Measurements from ENCODE around the gene PIM3. TPM values are rescaled to one million over a fixed set of nuclear protein-coding genes. Genes with fewer than 3 reads are reported as not detected.

Gene PIM3
- total RNA-seq, 1 experiment from 2014 or later: 67.0 TPM

GRCh38 chr22:50007057-50007511 lies 46.5 kb downstream of the PIM3 start:
- Histone ChIP-seq H3K4me3 (no peak overlapping the region), H4K20me1 (ENCODE audit: insufficient read depth) (0 out of 2 replicates have a peak, but pooled peaks cover 6% of the 10 kb centered on the region), H3K79me2 (ENCODE audit: low read depth) (no peaks in the 10 kb centered on the region), H3K27ac (no peak overlapping the region), H3K9me3 (ENCODE audit: insufficient read depth, low read depth) (no peaks in the 10 kb centered on the region), H3K4me2 (no peak overlapping the region), H3K9me2 (ENCODE audit: insufficient read depth) (no peaks in the 10 kb centered on the region), H3F3A (ENCODE audit: insufficient read depth, low read depth) (peaks cover 17% of the 10 kb centered on the region), H3K4me1 (replicated peaks; ENCODE audit: insufficient read depth) (peaks cover 15% of the 10 kb centered on the region; the same call in 1 of the 2 replicates), H3K36me3 (ENCODE audit: low read depth) (no peaks in the 10 kb centered on the region), H3K27me3 (ENCODE audit: insufficient read depth, low read depth) (peaks cover 12% of the 10 kb centered on the region), H2AFZ (no peak overlapping the region)
- CTCF ChIA-PET: no interaction called here
- no TSS peak for BruUV-seq (replicated peaks)
- TF ChIP-seq EZH2 (IDR thresholded peaks at IDR 0.05; ENCODE audit: low read depth) (no peak), CTCF (conservative IDR thresholded peaks at IDR 0.05) (no peak)
- intact Hi-C loops (cut with micrococcal nuclease; ENCODE audit: unreplicated experiment): no loop called here
- POLR2A ChIA-PET (ENCODE audit: unreplicated experiment): no interaction called here
- DNase-seq: no peak

- Histone ChIP-seq H2AFZ (no peak overlapping the region), H3K36me3 (ENCODE audit: low read depth) (no peaks in the 10 kb centered on the region), H3K27ac (no peak overlapping the region), H3K9me3 (ENCODE audit: insufficient read depth, low read depth) (no peaks in the 10 kb centered on the region), H3K27me3 (ENCODE audit: insufficient read depth, low read depth) (peaks cover 23% of the 10 kb centered on the region), H3K79me2 (ENCODE audit: low read depth) (no peaks in the 10 kb centered on the region), H3K4me1 (replicated peaks; ENCODE audit: insufficient read depth) (peaks cover 18% of the 10 kb centered on the region; the same call in 1 of the 2 replicates), H3K4me3 (no peak overlapping the region), H3K4me2 (0 out of 2 replicates have a peak overlapping the region, but pooled peaks have one; percentile 16), H4K20me1 (ENCODE audit: insufficient read depth) (0 out of 2 replicates have a peak, but pooled peaks cover 6% of the 10 kb centered on the region), H3K9me2 (ENCODE audit: insufficient read depth) (no peaks in the 10 kb centered on the region), H3F3A (ENCODE audit: insufficient read depth, low read depth) (peaks cover 17% of the 10 kb centered on the region)
- no peak for TF ChIP-seq CTCF (conservative IDR thresholded peaks at IDR 0.05)
- no peak for TF ChIP-seq EZH2 (IDR thresholded peaks at IDR 0.05; ENCODE audit: low read depth)
- POLR2A ChIA-PET (ENCODE audit: unreplicated experiment): no interaction called here
- CTCF ChIA-PET: interaction anchor here (0.6 kb wide), 1 partner anchor 15 kb away, joined by 3 read pairs; no protein-coding TSS in a partner anchor
- BruUV-seq (replicated peaks): no TSS peak
- DNase-seq: peak in 1 of 2 experiments; percentile 67
- intact Hi-C loops (cut with micrococcal nuclease; ENCODE audit: unreplicated experiment): no loop called here
Observed at GRCh38 chr22:50008151-50009040, 47.8 kb downstream of the PIM3 start.

GRCh38 chr22:50009251-50009650 lies 48.7 kb downstream of the PIM3 start:
- Histone ChIP-seq H4K20me1 (ENCODE audit: insufficient read depth) (0 out of 2 replicates have a peak, but pooled peaks cover 6% of the 10 kb centered on the region), H3K36me3 (ENCODE audit: low read depth) (no peaks in the 10 kb centered on the region), H3K9me2 (ENCODE audit: insufficient read depth) (no peaks in the 10 kb centered on the region), H3K27ac (no peak overlapping the region), H2AFZ (no peak overlapping the region), H3K4me1 (replicated peaks; ENCODE audit: insufficient read depth) (peaks cover 18% of the 10 kb centered on the region; the same call in 1 of the 2 replicates), H3K4me2 (no peak overlapping the region), H3K4me3 (no peak overlapping the region), H3K79me2 (ENCODE audit: low read depth) (no peaks in the 10 kb centered on the region), H3K27me3 (ENCODE audit: insufficient read depth, low read depth) (peaks cover 23% of the 10 kb centered on the region), H3F3A (ENCODE audit: insufficient read depth, low read depth) (peaks cover 17% of the 10 kb centered on the region), H3K9me3 (ENCODE audit: insufficient read depth, low read depth) (no peaks in the 10 kb centered on the region)
- no peak for DNase-seq
- no TSS peak for BruUV-seq (replicated peaks)
- no peak for TF ChIP-seq EZH2 (IDR thresholded peaks at IDR 0.05; ENCODE audit: low read depth)
- no peak for TF ChIP-seq CTCF (conservative IDR thresholded peaks at IDR 0.05)
- ChIA-PET POLR2A (ENCODE audit: unreplicated experiment) (no interaction called here), CTCF (no interaction called here)
- intact Hi-C loops (cut with micrococcal nuclease; ENCODE audit: unreplicated experiment): no loop called here

Data from PC-9 (cell line).